HepG2 (cell line): Measurements from ENCODE around the gene PPY. TPM values are rescaled to one million over a fixed set of nuclear protein-coding genes. Genes with fewer than 3 reads are reported as not detected.

Experiments
- NFYB ChIP-seq: sonication (generic); formaldehyde crosslinking; IDR thresholded peaks from 2 replicates; pipeline ENCODE4 v1.4.0; 2020; ENCODE audit warnings: missing genetic modification reagents
- PRDM4 ChIP-seq: sonication (generic); formaldehyde crosslinking; IDR thresholded peaks from 2 replicates; pipeline ENCODE4 v1.9.0; 2021; ENCODE audit warnings: missing genetic modification reagents, borderline replicate concordance
- STAT5B ChIP-seq: sonication (generic); formaldehyde crosslinking; IDR thresholded peaks from 2 replicates; pipeline ENCODE4 v1.4.0; 2020; ENCODE audit warnings: missing genetic modification reagents
- THAP11 ChIP-seq: IDR thresholded peaks from 2 replicates; pipeline ENCODE4 v1.6.1; 2016; ENCODE audit warnings: missing biosample characterization, missing genetic modification reagents
- ZNF574 ChIP-seq: sonication (generic); formaldehyde crosslinking; IDR thresholded peaks from 2 replicates; pipeline ENCODE4 v1.4.0; 2020; ENCODE audit warnings: missing genetic modification reagents
- ZNF678 ChIP-seq: sonication (generic); formaldehyde crosslinking; IDR thresholded peaks from 2 replicates; pipeline ENCODE4 v1.4.0; 2020; ENCODE audit warnings: mild to moderate bottlenecking, missing genetic modification reagents
- ZNF687 ChIP-seq: sonication (generic); formaldehyde crosslinking; IDR thresholded peaks from 2 replicates; pipeline ENCODE4 v1.5.1; 2020; ENCODE audit warnings: mild to moderate bottlenecking, missing genetic modification reagents, moderate library complexity
- polyA plus RNA-seq, 8 experiments: library from polyadenylated mRNA; depleted of rRNA in 3 of 8; stranded (reverse) in 7 of 8; unstranded in 1 of 8; fragments of >200 nt; fragmentation: Illumina TruSeq in 4 of 8; extraction: Trizol in 4 of 8; gene quantifications; 2 replicates each; pipeline versions ENCODE4 v1.2.1 to v1.2.3, GENCODE V29; 2011 to 2016; ENCODE audit warnings: low read depth in 4 of 8, missing spikeins in 1 of 8, mixed read lengths in 1 of 8; ENCODE audit not compliant: insufficient read depth in 1 of 8
- total RNA-seq, 5 experiments: library from RNA; depleted of rRNA; stranded (reverse); fragments of >200 nt; fragmentation: Illumina TruSeq; extraction: Trizol; gene quantifications; 2 replicates each; pipeline ENCODE4 v1.2.3, GENCODE V29; 2016; ENCODE audit warnings: low read depth in 1 of 5
- TF ChIP-seq, protein P1 (sequence below): sonication (generic); formaldehyde crosslinking; IDR thresholded peaks from 2 replicates; pipeline ENCODE4 v1.5.1; 2020; ENCODE audit warnings: mild to moderate bottlenecking, moderate library complexity, missing genetic modification reagents
- TF ChIP-seq, protein P2 (sequence below), 2 experiments: sonication (generic) in 1 of 2; formaldehyde crosslinking in 1 of 2; IDR thresholded peaks; 2 replicates each; pipeline versions ENCODE4 v1.6.1 to v1.9.0; 2014 to 2022; ENCODE audit warnings: antibody characterized with exemption in 1 of 2, borderline replicate concordance in 1 of 2, inconsistent platforms in 1 of 2, low read depth in 1 of 2, missing genetic modification reagents in 1 of 2

The PPY gene
- total and polyA plus RNA-seq, 2 of the 13 experiments (the other 11 are each of a cell fraction or from before 2014, with no cell fraction given), result not detected

GRCh38 chr17:43983515-43984411, 41.5 kb upstream of the PPY start (continued):
- TF ChIP-seq ZNF687 (CRISPR knock-in tag) (peak; percentile 98), PRDM4 (CRISPR knock-in tag) (no peak), ZNF678 (CRISPR knock-in tag) (peak; percentile 47; the same call in 1 of the 2 replicates), ZNF574 (CRISPR knock-in tag) (peak; percentile 89), NFYB (CRISPR knock-in tag) (no peak), STAT5B (CRISPR knock-in tag) (no peak), THAP11 (CRISPR knock-in tag) (peak; percentile 65)
- TF ChIP-seq, protein P1, sequence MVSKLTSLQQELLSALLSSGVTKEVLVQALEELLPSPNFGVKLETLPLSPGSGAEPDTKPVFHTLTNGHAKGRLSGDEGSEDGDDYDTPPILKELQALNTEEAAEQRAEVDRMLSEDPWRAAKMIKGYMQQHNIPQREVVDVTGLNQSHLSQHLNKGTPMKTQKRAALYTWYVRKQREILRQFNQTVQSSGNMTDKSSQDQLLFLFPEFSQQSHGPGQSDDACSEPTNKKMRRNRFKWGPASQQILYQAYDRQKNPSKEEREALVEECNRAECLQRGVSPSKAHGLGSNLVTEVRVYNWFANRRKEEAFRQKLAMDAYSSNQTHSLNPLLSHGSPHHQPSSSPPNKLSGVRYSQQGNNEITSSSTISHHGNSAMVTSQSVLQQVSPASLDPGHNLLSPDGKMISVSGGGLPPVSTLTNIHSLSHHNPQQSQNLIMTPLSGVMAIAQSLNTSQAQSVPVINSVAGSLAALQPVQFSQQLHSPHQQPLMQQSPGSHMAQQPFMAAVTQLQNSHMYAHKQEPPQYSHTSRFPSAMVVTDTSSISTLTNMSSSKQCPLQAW (CRISPR knock-in tag), result peak; percentile 91
- TF ChIP-seq, protein P2, sequence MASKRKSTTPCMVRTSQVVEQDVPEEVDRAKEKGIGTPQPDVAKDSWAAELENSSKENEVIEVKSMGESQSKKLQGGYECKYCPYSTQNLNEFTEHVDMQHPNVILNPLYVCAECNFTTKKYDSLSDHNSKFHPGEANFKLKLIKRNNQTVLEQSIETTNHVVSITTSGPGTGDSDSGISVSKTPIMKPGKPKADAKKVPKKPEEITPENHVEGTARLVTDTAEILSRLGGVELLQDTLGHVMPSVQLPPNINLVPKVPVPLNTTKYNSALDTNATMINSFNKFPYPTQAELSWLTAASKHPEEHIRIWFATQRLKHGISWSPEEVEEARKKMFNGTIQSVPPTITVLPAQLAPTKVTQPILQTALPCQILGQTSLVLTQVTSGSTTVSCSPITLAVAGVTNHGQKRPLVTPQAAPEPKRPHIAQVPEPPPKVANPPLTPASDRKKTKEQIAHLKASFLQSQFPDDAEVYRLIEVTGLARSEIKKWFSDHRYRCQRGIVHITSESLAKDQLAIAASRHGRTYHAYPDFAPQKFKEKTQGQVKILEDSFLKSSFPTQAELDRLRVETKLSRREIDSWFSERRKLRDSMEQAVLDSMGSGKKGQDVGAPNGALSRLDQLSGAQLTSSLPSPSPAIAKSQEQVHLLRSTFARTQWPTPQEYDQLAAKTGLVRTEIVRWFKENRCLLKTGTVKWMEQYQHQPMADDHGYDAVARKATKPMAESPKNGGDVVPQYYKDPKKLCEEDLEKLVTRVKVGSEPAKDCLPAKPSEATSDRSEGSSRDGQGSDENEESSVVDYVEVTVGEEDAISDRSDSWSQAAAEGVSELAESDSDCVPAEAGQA (IDR thresholded peaks at IDR 0.05; ENCODE audit: low read depth), result peak; percentile 60; the same call in 1 of the 2 replicates
- TF ChIP-seq, protein P2 (CRISPR knock-in tag; IDR thresholded peaks at IDR 0.05; ENCODE audit: borderline replicate concordance), result peak; percentile 79; the same call in 1 of the 2 replicates
